ENCODE results near the gene POLA2.
"Not testable (repeated sequence)": the region's sequence is repeated elsewhere in the genome, so short reads cannot be mapped to it uniquely, and the experiment has no call there.

POLA2 gene, protein sequence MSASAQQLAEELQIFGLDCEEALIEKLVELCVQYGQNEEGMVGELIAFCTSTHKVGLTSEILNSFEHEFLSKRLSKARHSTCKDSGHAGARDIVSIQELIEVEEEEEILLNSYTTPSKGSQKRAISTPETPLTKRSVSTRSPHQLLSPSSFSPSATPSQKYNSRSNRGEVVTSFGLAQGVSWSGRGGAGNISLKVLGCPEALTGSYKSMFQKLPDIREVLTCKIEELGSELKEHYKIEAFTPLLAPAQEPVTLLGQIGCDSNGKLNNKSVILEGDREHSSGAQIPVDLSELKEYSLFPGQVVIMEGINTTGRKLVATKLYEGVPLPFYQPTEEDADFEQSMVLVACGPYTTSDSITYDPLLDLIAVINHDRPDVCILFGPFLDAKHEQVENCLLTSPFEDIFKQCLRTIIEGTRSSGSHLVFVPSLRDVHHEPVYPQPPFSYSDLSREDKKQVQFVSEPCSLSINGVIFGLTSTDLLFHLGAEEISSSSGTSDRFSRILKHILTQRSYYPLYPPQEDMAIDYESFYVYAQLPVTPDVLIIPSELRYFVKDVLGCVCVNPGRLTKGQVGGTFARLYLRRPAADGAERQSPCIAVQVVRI

DNA sequence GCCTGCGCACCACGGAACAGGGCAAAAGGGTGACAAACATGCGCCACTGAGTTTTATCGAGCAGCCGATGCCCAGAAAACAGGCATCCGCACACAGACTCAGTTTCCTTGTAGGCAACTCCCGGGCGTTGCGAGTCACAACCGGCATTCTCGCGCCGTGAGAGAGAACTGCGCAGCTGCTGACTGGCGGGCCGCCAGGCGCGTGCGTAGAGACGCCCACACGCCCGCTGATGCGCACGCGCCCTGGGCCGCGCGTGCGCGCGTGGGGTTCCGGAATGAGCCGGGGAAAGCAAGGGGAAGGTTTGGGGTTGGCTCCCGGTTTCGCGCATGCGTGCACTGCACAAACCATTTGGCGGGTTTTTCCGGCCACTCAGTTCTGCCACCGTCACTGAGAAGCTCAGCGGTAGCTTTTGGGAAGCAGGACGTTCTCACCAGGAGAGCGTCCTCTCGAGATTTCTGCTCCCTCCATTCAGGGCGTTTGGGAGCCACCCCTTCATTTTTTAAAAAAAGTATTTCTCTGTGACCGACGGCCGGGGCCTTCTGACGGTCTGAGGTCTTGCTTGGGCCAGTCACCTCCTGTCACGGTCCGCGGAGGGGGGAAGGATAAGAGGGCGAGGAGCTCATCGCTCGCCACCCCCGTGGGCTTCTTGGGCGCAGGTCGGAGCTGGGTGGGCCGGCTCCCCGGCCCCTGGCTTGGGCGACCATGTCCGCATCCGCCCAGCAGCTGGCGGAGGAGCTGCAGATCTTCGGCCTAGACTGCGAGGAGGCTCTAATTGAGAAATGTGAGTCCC, at the start of gene POLA2:
Gene POLA2 (plus strand): TSS at position 372 of the 790 bp plus-strand sequence. CDS start 331 bp downstream, at position 703.
- DNase-seq (ENCODE audit: low read depth in 3 of 3) = peak; percentile 94 to 95 (median 95)

DNA sequence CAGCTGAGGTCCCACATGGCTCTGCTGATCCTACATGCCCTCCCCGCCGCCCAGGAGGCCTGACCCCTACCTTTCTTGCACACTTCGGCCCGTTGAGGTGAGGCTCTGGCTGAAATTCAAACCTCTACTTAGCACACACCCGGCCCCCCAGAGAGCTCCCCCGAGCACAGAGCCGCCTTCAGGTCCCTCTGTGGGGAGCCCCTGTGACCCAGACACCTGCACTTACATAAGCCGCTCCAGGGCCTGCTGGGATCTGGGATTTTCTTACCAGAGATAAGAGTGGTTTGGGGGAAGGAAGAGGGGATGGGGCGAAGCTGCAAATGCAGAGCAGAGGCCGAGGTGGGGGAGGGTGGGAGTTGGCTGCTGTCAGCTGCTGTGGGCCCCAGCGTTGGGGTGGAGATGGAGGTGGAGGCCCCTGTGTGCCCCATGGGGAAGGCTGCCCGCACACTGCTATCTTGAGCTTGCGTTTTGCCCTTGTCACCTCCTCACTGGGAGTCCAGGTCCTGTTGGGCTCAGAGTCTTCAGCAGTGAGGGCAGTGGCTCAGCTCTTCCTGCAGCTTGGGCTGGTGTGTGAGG, 49.4 kb upstream of the POLA2 start:
- DNase-seq (ENCODE audit: low read depth in 3 of 3) = no peak

DNA sequence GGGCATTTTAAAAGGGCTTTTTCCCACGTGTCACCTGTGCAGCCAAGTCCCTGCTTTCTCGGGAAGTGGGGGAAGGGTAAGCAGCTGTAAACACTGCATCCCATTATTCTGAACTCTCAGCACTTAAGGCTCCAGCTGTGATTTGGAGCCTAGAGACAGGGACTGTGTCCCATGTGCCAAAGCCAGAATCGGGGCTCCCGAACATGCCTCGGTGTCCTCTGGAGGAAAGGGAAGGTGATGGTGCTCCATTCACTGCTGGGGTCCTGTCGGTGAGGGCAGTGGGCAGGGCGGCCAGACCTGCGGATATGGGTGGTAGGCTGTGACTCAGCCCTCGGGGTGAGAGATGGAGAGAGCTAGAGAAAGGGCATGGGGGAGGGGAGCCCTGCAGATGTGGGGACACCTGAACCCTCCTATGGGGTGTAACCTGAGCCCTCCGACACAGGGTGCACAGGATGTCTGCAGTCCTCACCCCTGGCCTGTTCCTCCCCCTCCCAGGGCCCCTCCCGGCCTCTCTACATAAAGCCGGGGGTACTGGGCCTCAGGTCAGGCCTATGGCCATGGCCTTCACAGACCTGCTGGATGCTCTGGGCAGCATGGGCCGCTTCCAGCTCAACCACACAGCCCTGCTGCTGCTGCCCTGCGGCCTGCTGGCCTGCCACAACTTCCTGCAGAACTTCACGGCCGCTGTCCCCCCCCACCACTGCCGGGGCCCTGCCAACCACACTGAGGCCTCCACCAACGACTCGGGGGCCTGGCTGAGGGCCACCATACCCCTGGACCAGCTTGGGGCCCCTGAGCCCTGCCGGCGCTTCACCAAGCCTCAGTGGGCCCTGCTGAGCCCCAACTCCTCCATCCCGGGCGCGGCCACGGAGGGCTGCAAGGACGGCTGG, 48.2 kb upstream of the POLA2 start:
- DNase-seq (ENCODE audit: low read depth in 3 of 3) = no peak

DNA sequence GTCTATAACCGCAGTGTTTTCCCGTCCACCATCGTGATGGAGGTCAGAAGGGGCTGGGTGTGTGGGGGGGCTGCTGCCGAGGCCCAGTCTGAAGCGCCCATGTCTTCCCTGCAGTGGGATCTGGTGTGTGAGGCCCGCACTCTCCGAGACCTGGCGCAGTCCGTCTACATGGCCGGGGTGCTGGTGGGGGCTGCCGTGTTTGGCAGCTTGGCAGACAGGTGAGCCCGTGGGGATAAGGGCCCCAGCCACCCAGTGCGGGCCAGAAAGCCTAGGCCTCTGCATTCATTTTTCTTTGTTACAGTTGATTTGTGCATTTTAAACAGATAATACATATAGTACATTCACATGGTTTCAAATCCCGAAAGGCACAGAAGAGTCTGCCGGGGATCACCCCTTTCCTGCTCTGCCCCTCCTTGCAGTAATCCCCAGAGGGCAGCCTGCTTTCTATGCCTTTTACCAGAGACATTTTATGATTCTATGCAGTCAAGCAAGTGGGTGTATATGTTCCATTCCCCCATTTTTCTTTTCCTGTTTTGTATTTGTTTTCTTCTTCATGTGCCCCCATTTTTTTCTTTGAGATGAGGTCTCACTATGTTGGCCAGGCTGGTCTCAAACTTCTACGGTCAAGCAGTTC, 47.4 kb upstream of the POLA2 start:
- DNase-seq (ENCODE audit: low read depth in 3 of 3) = no peak

DNA sequence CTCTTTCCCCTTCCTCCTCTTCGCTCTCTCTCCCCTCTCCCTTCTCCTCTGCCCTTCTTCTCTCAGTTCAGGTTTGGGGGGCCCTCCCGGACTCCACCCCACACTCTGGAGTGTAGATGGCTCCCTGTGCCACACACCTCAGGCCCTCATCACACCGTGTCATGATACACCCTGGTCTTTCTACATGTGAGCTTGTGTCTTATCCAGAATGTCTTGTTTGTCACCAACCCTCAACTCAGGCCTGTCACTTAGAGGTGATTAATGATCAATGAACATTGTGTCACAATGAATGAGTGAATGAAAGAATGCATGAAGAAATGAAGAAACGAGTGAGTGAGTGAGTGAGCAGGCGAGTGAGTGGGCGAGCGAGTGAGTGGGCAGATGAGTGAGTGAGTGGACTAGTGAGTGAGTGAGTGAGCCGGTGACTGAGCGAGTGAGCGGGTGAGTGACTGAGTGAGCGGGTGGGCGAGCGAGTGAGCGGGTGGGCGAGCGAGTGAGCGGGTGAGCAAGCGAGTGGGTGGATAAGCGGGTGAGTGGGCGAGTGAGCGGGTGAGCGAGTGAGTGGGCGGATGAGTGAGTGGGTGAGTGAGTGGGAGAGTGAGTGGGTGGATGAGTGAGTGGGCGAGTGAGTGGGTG, 46.2 kb upstream of the POLA2 start:
- DNase-seq (ENCODE audit: low read depth in 3 of 3) = no peak

DNA sequence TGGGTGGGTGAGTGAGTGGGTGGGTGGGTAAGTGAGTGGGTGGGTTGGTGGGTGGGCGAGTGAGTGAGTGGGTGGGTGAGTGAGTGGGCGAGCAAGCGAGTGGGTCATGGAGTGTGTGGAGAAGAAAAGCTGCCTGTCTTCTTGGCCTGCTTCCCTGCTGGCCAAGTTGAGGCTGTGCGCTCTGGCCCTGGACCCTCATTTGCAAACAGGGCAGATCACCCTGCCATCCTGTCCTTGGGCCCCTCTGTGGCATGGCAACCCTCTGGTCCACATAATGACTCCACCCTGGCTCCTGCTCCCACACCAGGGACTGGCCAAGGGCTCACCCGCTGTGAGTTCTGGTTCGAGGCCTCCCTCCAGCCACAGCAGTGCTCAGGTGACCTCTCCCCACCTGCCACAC, 44.9 kb upstream of the POLA2 start:
- DNase-seq (ENCODE audit: low read depth in 3 of 3) = no peak

DNA sequence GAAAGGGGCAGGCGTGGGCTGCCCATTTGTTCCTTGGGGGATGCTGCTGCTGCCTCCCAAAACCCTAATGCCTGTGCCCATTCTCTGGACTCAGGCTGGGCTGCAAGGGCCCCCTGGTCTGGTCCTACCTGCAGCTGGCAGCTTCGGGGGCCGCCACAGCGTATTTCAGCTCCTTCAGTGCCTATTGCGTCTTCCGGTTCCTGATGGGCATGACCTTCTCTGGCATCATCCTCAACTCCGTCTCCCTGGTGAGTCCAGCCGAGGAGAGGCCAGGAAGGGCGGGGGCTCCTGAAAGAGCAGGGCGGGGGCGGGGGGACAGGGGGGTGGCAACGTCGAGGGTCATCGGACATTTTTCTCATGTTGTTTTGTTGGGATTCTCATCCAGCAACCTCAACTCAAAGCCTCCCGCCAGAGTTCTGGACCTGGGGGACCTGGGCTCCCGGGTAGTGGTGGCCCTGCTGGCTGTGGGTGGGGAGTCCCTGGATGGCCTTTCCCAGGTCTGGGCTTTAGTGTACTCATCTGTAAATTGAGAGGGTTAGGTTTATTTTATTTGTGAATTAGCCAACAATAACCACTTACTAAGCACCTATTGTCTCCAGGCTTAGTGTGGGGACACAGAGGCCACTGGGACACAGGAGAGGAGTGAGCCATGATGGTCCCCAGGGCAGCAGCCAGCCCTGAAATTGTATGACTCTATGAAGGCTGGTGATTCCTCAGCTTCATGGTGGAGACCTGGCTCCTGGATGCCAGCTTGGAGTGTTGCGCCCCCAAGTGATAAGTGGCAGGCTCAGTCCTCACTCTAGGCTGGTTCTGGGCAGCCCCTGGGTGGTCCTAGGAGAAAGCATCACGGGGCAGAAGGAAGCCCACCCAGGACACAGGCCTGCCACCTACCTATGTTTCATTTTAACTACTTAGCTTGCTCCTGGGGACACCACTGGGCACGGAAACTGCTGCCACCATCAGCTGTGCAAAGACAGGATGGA, 44.0 kb upstream of the POLA2 start:
- DNase-seq (ENCODE audit: low read depth in 3 of 3) = no peak

DNA sequence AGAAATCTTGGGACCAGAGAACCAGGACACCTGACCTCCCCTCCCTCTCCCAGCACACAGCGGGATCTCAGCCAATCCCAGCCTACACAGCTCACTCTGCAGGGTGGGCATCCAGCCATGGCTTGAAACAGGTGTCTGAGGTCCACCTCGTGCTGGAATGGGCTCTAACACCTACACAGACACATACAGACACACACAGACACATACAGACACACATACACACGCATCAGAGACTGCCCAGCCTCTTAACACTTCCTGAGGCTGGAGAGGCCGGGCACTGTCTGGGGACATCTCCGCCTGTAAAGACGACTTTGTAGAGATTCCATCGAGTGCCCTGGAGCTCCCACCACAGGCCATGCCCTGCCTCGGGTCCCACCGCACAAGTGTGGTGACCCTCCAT, 43.3 kb upstream of the POLA2 start:
- DNase-seq (ENCODE audit: low read depth in 3 of 3) = no peak

DNA sequence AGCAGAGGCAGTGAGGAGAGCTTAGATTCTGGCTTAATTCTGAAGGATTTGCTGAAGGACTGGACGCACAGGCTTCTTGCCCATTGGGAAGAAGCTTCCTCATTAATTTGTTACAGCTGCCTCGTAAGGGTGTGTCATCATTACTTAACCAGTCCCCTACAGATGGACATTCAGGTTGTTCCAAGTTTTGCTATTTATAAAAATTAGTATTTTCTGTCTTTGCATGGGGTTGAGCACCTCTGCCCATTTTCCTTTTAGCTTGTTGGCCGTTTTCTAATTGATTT, 41.9 kb upstream of the POLA2 start:
- DNase-seq (ENCODE audit: low read depth in 3 of 3) = no peak

DNA sequence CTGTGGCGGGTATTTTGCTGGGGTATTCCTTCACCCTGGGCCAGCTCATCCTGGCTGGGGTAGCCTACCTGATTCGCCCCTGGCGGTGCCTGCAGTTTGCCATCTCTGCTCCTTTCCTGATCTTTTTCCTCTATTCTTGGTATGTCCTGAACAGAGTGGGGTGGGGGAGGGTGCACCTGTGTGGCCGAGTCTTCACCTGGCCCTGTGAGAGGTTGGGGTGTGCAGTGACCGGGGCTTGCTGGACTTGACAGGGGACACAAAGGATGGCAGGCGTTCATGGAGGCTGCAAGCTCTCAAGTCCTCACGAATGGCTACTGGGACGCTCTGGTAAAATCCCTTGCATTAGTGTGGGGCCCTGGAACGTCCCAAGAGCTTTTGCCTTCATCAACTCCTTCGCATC, 40.7 kb upstream of the POLA2 start:
- DNase-seq (ENCODE audit: low read depth in 3 of 3) = no peak

DNA sequence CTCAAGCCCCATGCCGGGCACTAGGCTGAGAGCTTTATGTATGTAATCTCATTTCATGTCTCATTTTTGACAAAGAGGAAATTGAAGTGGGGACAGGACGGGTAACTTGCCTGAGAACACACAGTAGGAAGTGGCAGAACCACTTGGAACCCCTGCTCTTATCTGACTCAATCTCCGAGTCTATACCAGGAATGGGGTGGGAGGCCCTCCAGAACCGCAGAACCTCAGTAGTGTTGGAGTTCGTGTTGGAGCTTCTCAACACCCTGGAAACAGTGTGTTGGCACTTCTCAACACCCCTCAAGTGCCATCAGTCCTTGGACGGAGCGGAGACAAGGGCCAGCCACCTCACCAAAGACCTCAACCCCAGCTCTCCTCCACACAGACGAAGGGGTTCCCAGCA, 38.8 kb upstream of the POLA2 start:
- DNase-seq (ENCODE audit: low read depth in 3 of 3) = no peak

DNA sequence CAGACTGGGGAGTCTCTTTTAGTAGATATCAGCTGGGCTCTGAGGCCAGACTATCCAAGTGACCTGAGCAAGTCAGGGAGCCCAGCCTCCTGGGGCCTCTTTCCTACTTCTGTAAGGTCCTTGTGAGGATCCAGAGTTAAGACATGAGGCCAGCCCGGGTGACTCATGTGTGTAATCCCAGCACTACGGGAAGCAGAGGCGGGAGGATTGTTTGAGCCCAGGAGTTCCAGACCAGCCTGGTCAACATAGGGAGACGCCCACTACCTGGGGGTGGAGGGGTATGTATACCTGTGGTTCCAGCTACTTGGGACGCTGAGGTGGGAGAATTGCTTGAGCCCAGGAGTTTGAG, 36.9 kb upstream of the POLA2 start:
- DNase-seq (ENCODE audit: low read depth in 3 of 3) = no peak

DNA sequence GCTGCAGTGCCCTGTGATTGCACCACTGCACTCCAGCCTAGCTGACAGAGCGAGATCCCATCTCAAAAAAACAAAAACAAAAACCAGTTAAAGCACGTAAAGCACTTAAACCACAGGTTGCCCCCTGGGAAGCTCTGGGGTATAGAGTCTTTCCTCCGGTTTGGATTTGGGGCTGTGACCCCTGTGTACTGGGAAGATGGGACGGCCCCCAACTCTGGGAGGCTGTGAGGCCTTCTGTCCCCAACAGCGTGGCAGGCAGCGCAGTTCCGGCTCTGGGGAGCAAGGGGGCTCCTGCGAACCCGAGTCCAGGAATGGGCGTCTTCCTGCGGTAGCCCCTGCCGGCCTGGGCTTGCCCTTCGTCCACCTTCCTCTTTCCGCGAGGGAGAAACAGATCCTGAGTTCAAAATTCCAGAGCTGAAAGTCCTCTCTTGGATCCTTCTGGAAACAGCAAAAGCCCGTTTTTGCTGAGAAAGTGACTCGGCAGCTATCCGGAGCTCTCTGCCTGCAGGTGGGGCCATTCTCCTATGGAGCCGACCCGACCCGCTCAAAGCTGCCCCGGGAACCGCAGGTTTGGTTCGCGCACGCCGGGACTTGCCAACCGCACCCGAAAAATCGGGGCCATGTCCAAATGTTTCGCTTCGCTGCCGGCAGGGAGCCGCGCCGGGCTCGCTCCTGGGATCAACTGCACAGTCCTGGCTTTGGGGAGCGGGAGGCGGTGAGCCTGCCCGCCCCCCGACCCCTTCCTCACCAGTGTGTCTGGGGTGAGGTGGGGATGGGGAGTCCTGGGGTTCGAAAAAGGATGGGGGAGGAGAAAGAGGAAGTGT, 36.3 kb upstream of the POLA2 start:
- DNase-seq (ENCODE audit: low read depth in 3 of 3) = peak; percentile 27 to 63 (median 31)

DNA sequence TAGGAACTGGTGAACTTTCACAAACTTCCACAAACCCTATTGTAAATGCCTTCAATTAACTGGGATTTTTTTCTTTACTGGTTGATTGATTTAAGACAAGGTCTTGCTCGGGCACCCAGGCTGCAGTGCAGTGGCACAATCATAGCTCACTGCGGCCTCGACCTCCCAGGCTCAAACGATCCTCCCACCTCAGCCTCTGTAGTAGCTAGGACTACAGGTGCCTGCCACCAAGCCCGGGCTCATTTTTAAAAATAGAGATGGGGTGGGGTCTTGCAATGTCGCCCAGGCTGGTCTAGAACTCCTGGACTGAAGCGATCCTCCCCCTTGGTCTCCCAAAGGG, 35.7 kb upstream of the POLA2 start:
- DNase-seq (ENCODE audit: low read depth in 3 of 3) = no peak

DNA sequence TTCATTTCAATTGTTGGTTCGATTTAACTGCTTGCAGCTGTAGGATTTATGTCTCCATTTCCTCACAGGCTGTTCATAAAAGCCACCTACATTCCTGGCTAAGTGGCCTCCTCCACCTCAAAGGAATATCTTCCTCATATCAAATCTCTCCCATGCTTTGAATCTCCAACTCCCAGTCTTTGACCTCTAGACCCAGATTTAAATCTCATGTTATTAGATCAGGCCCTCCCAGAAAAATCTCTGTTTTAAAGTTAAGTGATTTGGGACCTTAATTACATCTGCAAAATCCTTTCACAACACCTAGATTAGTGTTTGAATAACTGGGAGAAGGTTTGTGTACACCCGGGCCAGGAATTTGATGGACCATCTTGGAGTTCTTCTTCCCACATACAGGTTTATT, 33.9 kb upstream of the POLA2 start:
- DNase-seq (ENCODE audit: low read depth in 3 of 3) = no peak

DNA sequence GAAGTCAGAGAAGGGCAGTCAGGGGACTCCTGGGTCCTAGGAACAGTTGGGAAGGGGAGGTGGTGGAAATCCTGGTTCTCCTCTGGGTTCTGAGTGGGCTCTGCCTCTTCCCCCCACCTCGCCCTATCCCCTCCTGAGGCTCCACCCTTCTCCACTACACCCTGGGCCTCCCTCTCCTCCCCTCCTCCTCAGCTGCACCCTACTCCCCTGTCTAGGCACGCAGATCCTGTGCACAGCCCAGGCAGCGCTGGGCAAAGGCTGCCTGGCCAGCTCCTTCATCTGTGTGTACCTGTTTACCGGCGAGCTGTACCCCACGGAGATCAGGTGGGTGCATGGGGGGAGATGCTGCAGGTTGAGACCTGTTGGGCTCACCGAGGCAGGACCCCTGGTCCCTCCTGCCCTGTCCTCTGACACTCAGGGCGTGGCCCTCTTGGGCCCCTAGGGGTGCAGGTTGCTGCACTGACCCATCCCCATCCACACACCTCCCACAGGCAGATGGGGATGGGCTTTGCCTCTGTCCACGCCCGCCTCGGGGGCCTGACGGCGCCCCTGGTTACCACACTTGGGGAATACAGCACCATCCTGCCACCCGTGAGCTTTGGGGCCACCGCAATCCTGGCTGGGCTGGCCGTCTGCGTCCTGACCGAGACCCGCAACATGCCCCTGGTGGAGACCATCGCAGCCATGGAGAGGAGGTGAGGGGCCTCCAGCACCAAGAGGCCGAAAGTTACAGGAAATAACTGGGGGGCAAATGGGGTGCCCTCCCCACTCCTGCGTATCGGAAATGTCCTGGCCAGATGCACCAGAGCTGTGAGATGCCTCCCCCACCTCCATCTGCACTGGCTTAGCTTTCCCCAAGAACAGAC, 25.3 kb upstream of the POLA2 start:
- no peak for DNase-seq (ENCODE audit: low read depth in 3 of 3)

DNA sequence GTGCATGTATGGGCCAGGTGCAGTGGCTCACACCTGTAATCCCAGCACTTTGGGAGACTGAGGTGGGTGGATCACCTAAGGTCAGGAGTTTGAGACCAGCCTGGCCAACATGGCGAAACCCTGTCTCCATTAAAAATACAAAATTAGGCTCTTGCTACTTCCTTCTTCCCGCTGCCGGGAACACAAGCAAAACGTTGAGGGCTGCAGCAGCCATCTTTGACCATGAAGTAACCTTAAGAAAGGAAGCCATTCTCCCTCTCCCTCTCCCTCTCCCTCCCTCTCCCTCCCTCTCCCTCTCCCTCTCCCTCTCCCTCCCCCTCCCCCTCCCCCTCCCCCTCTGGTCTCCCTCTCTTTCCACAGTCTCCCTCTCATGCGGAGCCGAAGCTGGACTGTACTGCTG, 23.5 kb upstream of the POLA2 start:
- DNase-seq (ENCODE audit: low read depth in 3 of 3) = not testable (repeated sequence)

DNA sequence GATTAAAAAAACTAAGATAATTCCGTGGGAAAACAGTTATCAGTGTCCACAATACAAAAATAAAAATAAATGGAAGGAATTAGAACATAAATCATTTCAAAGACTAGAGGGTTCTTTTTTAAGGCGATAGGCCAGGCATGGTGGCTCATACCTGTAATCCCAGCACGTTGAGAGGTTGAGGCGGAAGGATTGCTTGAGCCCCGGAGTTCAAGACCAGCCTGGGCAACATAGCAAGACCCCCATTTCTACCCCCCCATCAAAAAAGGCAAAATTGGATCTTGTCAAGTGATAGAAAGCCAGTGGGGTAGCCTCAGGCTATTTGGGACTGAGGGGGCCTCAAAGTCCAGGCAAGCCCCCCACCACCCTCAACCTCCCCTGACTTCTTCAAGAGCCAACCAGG, 20.6 kb upstream of the POLA2 start:
- no peak for DNase-seq (ENCODE audit: low read depth in 3 of 3)
